ENCODE results near the gene DLG1.

DNA sequence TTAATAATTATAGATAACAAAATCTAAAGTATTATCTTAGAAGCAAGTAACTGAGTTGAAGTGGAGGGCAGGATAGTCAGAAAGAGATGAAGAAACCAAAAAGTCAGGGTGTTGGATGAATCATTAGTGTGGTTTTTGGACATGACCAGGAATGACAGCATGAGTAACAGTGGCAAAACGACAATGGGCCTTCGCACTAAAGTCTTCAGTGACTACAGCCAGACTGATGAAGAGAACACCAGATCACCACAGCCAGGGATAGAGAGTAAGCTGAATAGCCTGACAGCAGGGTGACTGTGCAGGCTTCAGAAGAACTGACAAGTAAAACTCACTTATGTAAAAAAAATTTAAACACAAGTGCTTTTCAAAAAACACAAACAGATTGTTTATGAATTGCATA is 172.8 kb downstream of the DLG1 start:
- TF ChIP-seq, protein P1, sequence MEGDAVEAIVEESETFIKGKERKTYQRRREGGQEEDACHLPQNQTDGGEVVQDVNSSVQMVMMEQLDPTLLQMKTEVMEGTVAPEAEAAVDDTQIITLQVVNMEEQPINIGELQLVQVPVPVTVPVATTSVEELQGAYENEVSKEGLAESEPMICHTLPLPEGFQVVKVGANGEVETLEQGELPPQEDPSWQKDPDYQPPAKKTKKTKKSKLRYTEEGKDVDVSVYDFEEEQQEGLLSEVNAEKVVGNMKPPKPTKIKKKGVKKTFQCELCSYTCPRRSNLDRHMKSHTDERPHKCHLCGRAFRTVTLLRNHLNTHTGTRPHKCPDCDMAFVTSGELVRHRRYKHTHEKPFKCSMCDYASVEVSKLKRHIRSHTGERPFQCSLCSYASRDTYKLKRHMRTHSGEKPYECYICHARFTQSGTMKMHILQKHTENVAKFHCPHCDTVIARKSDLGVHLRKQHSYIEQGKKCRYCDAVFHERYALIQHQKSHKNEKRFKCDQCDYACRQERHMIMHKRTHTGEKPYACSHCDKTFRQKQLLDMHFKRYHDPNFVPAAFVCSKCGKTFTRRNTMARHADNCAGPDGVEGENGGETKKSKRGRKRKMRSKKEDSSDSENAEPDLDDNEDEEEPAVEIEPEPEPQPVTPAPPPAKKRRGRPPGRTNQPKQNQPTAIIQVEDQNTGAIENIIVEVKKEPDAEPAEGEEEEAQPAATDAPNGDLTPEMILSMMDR (conservative IDR thresholded peaks at IDR 0.05; ENCODE audit: low read length), result no peak
- TF ChIP-seq EZH2phosphoT487 (IDR thresholded peaks at IDR 0.05; ENCODE audit: borderline replicate concordance, low read depth, low read length), result no peak
